Suppressor macrophage (primary cell): ENCODE results near the gene DBR1.
"Not testable (repeated sequence)": the region's sequence is repeated elsewhere in the genome, so short reads cannot be mapped to it uniquely, and the experiment has no call there.

ENCODE experiments used
- DNase-seq, 4 experiments: peaks; one replicate each; pipeline ENCODE4 v3.0.0-alpha.2; 2020 to 2022

The DBR1 gene

DNA sequence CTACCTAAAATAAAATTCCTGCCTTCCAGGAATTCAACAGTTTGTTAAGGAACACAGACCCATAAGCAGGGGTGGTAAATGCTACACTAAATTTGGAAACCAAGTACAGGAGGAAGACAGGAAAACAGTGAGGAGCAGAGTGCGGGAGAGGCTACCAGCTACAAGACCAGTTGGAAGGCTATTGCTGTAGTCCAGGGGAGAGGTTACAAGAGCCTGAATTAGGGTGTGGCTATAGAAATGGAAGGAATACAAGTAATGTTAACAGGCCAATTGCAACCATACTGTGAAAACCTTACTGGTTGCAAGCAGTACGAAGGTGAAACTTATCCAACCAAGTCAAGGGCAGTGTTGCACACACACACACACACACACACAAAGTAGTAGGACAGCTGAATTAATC, 11.5 kb upstream of the DBR1 start:
- no peak for DNase-seq

- DNase-seq, result no peak
These were observed 10.3 kb upstream of the DBR1 start for GRCh38 chr3:138184994-138185393.

- peak; percentile 30 to 54 (median 40) for DNase-seq
These were observed 5.8 kb upstream of the DBR1 start for GRCh38 chr3:138180375-138181029.

DNA sequence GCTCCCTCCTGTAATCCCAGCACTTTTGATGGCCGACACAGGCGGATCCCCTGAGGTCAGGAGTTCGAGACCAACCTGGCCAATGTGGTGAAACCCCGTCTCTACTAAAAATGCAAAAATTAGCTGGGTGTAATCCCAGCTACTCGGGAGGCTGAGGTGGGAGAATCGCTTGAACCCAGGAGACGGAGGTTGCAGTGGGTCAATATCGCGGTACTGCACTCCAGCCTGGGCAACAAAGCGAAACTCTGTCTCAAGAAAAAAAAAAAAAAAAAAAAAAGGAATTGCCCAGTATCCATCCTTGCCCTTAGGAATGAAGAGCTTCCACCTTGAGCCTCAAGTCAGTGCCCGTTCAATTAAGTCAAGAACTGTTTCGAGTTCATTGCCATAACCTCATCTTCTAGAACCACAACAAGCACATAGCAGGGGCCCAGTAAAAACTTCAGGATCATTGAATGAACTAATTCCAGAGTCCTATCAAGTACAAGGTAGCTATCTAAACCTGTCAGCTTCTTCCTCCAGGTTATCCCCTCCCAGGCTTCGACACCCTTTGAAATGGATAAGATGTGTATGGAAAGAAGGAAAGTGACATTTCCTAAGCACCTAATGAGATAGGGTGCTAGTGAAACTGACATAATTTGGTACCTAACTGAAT, 826 bp downstream of the DBR1 start:
- peak in 1 of 4 experiments; percentile 5 for DNase-seq

GRCh38 chr3:138172625-138173024, 2.1 kb downstream of the DBR1 start:
- DNase-seq, result peak in 2 of 4 experiments; percentile 9 to 28

DNA sequence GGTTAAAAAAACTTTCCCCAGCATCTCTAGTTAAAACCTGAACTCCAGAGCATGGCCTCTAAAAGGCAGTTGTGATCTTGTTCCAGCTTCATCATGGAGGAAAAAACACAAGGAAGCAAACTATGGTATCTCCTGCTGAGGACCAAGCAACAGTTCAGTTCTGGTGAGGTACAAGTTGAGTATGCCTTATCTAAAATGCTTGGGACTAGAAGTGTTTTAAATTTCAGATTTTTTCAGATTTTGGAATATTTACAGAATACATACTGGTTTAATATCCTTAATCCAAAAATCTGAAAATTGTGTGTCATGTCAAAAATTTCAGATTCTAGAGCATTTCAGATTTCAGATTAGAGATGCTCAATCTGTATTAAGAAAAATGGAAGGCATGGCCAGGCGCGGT, 9.7 kb downstream of the DBR1 start:
- no peak for DNase-seq

GRCh38 chr3:138157743-138158142, 17.0 kb downstream of the DBR1 start:
- no peak for DNase-seq

- DNase-seq, result no peak
These were observed 20.2 kb downstream of the DBR1 start for GRCh38 chr3:138154534-138154933.

DNA sequence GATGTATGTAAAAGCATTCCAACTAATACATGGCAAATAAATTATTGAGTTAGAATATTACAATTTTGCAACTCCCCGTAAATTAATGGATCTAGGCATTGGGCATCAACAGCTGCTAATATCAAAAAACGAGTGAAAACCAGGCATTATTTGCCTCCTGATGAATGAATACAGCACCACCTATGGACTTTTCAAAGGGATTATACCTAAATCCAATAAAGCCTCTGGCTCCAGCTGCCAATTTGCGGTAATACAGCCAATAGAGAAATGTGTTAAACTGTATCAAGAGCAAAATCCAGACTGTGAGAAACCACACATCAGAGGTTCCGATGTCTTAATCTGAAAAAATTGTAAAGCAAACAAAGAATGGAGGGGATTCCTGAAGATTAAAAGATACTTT, 26.2 kb downstream of the DBR1 start:
- peak; percentile 30 to 69 (median 44) for DNase-seq

DNA sequence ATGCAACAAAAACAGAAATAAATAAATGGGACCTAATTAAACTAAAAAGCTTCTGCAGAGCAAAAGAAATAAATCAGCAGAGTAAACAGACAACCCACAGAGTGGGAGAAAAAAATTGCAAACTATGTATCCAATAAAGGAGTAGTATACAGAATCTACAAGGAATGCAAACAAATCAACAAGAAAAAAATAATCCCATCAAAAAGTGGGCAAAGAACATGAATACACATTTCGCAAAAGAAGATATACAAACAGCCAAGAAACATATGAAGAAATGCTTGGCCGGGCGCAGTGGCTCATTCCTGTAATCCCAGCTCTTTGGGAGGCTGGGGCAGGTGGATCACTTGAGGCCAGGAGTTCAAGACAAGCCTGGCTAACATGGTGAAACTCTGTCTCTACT, 32.5 kb downstream of the DBR1 start:
- DNase-seq, result not testable (repeated sequence)

DNA sequence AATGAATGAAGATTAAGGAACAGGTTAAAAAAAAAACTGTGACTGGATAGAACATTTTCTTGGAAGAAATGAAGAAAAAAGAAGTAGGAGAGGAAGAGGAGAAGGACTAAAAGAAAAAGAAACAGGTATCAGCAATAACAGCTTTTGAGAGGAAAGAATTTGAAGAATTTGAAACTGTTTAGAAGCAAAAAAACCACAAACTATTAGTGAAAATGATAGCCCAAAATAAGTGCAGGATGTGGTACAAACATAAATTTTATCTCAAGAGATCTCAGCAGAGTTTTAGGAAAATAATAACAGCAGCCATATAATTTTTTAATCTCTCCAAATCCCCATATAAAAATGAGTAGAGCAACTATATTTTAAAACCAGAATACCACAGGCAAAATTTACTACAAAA, 33.8 kb downstream of the DBR1 start:
- DNase-seq, result no peak

DNA sequence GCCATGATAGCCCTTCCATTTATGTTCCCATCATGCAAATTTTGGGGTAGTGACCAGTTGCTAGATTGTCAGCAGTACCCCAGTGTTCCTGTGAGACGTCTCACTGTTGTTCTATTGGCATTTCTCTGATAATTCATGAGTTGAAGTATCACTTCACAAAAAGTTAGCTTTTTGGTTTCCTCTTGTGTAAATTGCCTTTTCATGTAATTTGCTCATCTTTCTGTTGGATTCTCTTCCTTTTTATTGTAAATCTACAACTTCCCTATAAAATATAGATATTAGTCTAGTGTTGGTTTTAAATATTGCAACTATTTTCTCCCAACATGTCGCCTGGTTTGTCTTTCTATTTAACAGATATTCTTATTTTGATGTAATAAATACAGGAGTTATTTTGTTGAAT, 35.0 kb downstream of the DBR1 start:
- DNase-seq, result peak in 2 of 4 experiments; percentile 49 to 56

- peak in 3 of 4 experiments; percentile 28 to 43 (median 32) for DNase-seq
These were observed 36.9 kb downstream of the DBR1 start for GRCh38 chr3:138137861-138138260.

DNA sequence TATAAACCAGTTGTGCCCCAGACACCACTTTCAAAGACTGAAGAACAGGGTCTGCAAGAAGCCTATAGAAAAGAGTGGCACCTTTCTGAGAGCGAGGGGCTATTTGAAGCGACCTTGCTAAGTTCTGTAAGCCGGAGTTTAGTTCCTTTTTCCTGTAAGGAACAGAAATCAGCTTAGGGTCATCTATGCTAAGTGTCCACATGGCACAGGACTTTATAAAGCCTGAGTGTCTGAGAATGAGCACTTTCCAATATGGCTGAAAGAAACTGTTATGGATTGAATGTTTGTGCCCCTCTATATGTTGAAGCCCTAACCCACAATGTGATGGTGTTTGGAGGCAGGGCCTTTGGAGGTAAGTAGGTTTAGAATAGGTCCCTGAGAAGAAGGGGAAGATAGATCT, 38.5 kb downstream of the DBR1 start:
- DNase-seq, result peak; percentile 50 to 83 (median 68)

- peak in 1 of 4 experiments; percentile 40 for DNase-seq
These were observed 38.9 kb downstream of the DBR1 start for GRCh38 chr3:138135833-138136194.

DNA sequence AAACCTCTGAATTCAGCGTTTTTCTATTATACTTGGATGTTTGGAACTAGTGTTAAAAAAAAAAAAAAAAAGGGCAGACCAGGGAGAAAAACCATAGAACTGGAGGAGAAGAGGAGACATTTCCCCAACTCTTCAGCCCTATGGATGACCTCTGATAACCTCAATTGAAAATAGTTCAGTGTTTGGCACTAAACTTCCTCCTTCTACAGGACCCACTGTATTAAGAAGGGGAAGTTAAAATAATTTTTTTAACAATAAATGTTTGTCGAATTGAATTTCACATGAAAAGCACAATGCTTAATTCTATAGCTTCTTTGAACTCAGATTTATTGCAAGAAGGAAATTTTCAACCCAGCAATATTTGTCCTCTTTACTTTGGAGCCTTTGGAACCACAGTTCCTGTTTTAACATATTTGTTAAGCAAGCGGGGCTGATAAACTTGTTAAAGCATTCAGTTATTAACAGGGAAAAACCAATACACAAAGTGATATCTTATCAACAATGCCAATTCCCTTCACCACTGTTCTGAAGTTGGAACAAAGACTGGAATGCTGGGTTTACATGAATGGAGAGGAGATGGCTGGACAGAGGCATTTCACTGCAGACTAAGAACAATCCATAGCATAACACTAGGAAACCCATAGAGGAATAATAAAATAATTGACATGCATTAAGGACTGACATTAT, 39.4 kb downstream of the DBR1 start:
- peak; percentile 45 to 84 (median 64) for DNase-seq

- no peak for DNase-seq
These were observed 42.5 kb downstream of the DBR1 start, which contains the start of gene A4GNT for GRCh38 chr3:138132239-138132638. A4GNT (minus strand) TSS chr3:138132390; CDS start chr3:138131256, 1,134 bp downstream.

GRCh38 chr3:138127636-138128365, 46.9 kb downstream of the DBR1 start:
- no peak for DNase-seq

GRCh38 chr3:138125548-138126221, 49.0 kb downstream of the DBR1 start:
- DNase-seq, result peak; percentile 83 to 95 (median 89)

GRCh38 chr3:138124706-138125355, 49.9 kb downstream of the DBR1 start:
- peak; percentile 53 to 83 (median 79) for DNase-seq

- DNase-seq, result peak; percentile 55 to 76 (median 68)
These were observed 50.5 kb downstream of the DBR1 start for GRCh38 chr3:138124188-138124587.

DNA sequence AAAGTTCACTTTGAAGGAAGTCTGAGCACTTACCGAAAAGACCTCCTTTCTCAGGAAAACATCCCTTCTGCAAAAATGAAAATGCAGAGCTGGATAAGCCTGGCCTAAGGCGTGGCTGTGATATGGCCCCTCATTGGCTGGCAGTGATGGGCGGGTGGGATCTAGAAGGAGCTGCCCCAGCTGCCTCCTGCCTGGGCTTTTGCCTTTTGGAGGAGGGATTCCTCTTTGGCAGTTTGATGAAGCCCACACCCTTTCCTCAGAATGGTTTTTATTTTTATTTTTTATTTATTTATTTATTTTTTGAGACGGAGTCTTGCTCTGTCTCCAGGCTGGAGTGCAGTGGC, 55.3 kb downstream of the DBR1 start:
- DNase-seq, result no peak
